Liver (tissue), 9 donors: ENCODE measurements around the gene UGCG. TPM values are rescaled to one million over a fixed set of nuclear protein-coding genes. Genes with fewer than 3 reads are reported as not detected.

Source experiments
- DNase-seq: peaks from one replicate; pipeline ENCODE4 v3.0.0-alpha.2; 2017; ENCODE audit warnings: low spot score
- H3K27ac ChIP-seq, 2 donors: one replicate each; pipeline ENCODE4 v1.7.0; 2013; ENCODE audit warnings: inconsistent platforms in 2 of 2, low read length in 2 of 2, control low read depth in 1 of 2, low read depth in 1 of 2, mild to moderate bottlenecking in 1 of 2
- H3K27me3 ChIP-seq, 4 donors: one replicate each; pipeline versions ENCODE4 v1.6.1 to v1.7.0; 2013; ENCODE audit warnings: low read length in 3 of 4, inconsistent platforms in 1 of 4, mild to moderate bottlenecking in 1 of 4, moderate library complexity in 1 of 4; ENCODE audit not compliant: control insufficient read depth in 4 of 4, insufficient read depth in 4 of 4
- H3K36me3 ChIP-seq, 4 donors: one replicate each; pipeline versions ENCODE4 v1.6.1 to v1.7.0; 2013; ENCODE audit warnings: low read length in 3 of 4, mild to moderate bottlenecking in 3 of 4, low read depth in 1 of 4, moderate library complexity in 1 of 4; ENCODE audit not compliant: control insufficient read depth in 4 of 4, insufficient read depth in 3 of 4
- H3K4me1 ChIP-seq, 4 donors: one replicate each; pipeline versions ENCODE4 v1.6.1 to v1.7.0; 2013; ENCODE audit warnings: low read length in 3 of 4, mild to moderate bottlenecking in 3 of 4, moderate library complexity in 1 of 4; ENCODE audit not compliant: control insufficient read depth in 4 of 4, insufficient read depth in 4 of 4
- H3K4me3 ChIP-seq, 3 donors: one replicate each; pipeline versions ENCODE4 v1.6.1 to v1.7.0; 2013; ENCODE audit warnings: low read length in 3 of 3, control low read depth in 1 of 3, low read depth in 1 of 3, mild to moderate bottlenecking in 1 of 3
- H3K9ac ChIP-seq, 2 donors: one replicate each; pipeline ENCODE4 v1.7.0; 2013; ENCODE audit warnings: low read length in 2 of 2, mild to moderate bottlenecking in 2 of 2, moderate library complexity in 2 of 2, control low read depth in 1 of 2, low read depth in 1 of 2
- H3K9me3 ChIP-seq, 4 donors: one replicate each; pipeline versions ENCODE4 v1.6.1 to v1.7.0; 2013; ENCODE audit warnings: low read length in 3 of 4; ENCODE audit not compliant: control insufficient read depth in 4 of 4
- EGR1 ChIP-seq, 2 donors: IDR thresholded peaks; 2 replicates each; pipeline ENCODE4 v1.6.1; 2016 to 2018; ENCODE audit warnings: antibody characterized with exemption in 2 of 2, low read depth in 2 of 2
- FOXA1 ChIP-seq: IDR thresholded peaks from 2 replicates; pipeline ENCODE4 v1.6.1; 2016; ENCODE audit warnings: antibody characterized with exemption
- FOXA2 ChIP-seq: IDR thresholded peaks from 2 replicates; pipeline ENCODE4 v1.6.1; 2016; ENCODE audit warnings: antibody characterized with exemption
- GABPA ChIP-seq, 2 donors: IDR thresholded peaks in 1 of 2; conservative IDR thresholded peaks in 1 of 2; 2 replicates each; pipeline ENCODE4 v1.6.1; 2016; ENCODE audit warnings: antibody characterized with exemption in 2 of 2, mild to moderate bottlenecking in 1 of 2, moderate library complexity in 1 of 2
- HNF4A ChIP-seq, 2 donors: conservative IDR thresholded peaks; 2 replicates each; pipeline ENCODE4 v1.6.1; 2016; ENCODE audit warnings: antibody characterized with exemption in 2 of 2, mild to moderate bottlenecking in 2 of 2
- HNF4G ChIP-seq: IDR thresholded peaks from 2 replicates; pipeline ENCODE4 v1.6.1; 2016; ENCODE audit warnings: antibody characterized with exemption
- RAD21 ChIP-seq, 2 donors: IDR thresholded peaks; 2 replicates each; pipeline ENCODE4 v1.6.1; 2016; ENCODE audit warnings: antibody characterized with exemption in 2 of 2, mild to moderate bottlenecking in 2 of 2
- REST ChIP-seq: IDR thresholded peaks from 2 replicates; pipeline ENCODE4 v1.6.1; 2016; ENCODE audit warnings: antibody characterized with exemption, mild to moderate bottlenecking
- RXRA ChIP-seq, 2 donors: IDR thresholded peaks; 2 replicates each; pipeline ENCODE4 v1.6.1; 2017 to 2018; ENCODE audit warnings: antibody characterized with exemption in 2 of 2, mild to moderate bottlenecking in 1 of 2
- SP1 ChIP-seq: IDR thresholded peaks from 2 replicates; pipeline ENCODE4 v1.6.1; 2018; ENCODE audit warnings: antibody characterized with exemption, mild to moderate bottlenecking
- TAF1 ChIP-seq: conservative IDR thresholded peaks from 2 replicates; pipeline ENCODE4 v1.6.1; 2016; ENCODE audit warnings: antibody characterized with exemption, mild to moderate bottlenecking
- YY1 ChIP-seq: IDR thresholded peaks from 2 replicates; pipeline ENCODE4 v1.6.1; 2016; ENCODE audit warnings: antibody characterized with exemption, mild to moderate bottlenecking
- ZBTB33 ChIP-seq: IDR thresholded peaks from 2 replicates; pipeline ENCODE4 v1.6.1; 2016; ENCODE audit warnings: antibody characterized with exemption
- WGBS: extraction: QIAGEN DNeasy Blood & Tissue Kit; methylation state at CpG from one replicate; pipeline ENCODE4 v1.1.7; 2013; 5-methylcytosine and 5-hydroxymethylcytosine counted together
- polyA plus RNA-seq, 2 donors: library from polyadenylated mRNA; stranded (reverse) in 1 of 2; unstranded in 1 of 2; fragments of 200-250 nt in 1 of 2; fragments of >200 nt in 1 of 2; fragmentation: Nextera tagmentation in 1 of 2; extraction: Ambion mirVana in 1 of 2; gene quantifications; one replicate each; pipeline versions ENCODE4 v1.2.1 to v1.2.3, GENCODE V29; 2013 to 2015
- total RNA-seq, 2 donors: library from RNA; depleted of rRNA; stranded (reverse); fragments of >200 nt; gene quantifications; one replicate each; pipeline ENCODE4 v1.2.3, GENCODE V29; 2014
- TF ChIP-seq, protein P1 (sequence below): fragments of 150-350 bp; IDR thresholded peaks from 2 replicates; pipeline ENCODE4 v1.5.1; 2017; ENCODE audit warnings: improper control_type of control experiment, low read depth, low read length; ENCODE audit not compliant: missing input control
- donor health status: healthy.
- donor health status: healthy.
- donor health status: healthy.
- donor health status: healthy.
- donor health status: healthy.

UGCG gene
- total and polyA plus RNA-seq, 4 donors = 5.2 to 44.2 (median 12.0) TPM

GRCh38 chr9:111966861-111967291, 70.3 kb downstream of the UGCG start:
- TF ChIP-seq RAD21 (IDR thresholded peaks at IDR 0.05) (no peak), REST (no peak), YY1 (no peak), FOXA1 (no peak)
- DNase-seq = no peak
- Histone ChIP-seq H3K9ac (no peak overlapping the region), H3K27me3 (no peaks in the 10 kb centered on the region), H3K36me3 (no peaks in the 10 kb centered on the region), H3K4me1 (no peaks in the 10 kb centered on the region), H3K9me3 (no peaks in the 10 kb centered on the region), H3K4me3 (no peak overlapping the region), H3K27ac (no peak overlapping the region)
- 44% methylated on average over 1 of the region's 1 CpG for WGBS

DNA sequence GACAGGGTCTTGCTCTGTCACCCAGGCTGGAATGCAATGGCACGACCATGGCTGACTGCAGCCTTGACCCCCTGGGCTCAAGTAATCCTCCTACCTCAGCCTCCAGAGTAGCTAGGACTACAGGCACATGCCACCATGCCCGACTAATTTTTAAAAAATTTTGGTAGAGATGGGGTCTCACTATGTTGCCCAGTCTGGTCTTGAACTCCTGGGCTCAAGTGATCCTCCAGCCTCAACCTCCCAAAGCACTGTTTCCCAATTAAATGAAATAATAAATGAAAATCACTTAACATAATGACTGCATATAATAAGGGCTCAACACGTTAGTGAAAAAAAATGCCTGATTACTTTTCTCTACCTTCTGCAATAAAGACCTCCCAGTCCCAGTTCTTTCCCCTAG, 71.0 kb downstream of the UGCG start:
- H3K4me1 ChIP-seq = no peaks in the 10 kb centered on the region
- H3K27ac ChIP-seq = no peak overlapping the region
- H3K36me3 ChIP-seq = no peaks in the 10 kb centered on the region
- no peak for DNase-seq
- WGBS = 97% methylated on average over 3 of the region's 3 CpGs
- no peaks in the 10 kb centered on the region for H3K9me3 ChIP-seq
- no peak overlapping the region for H3K4me3 ChIP-seq
- no peak overlapping the region for H3K9ac ChIP-seq
- no peaks in the 10 kb centered on the region for H3K27me3 ChIP-seq
- TF ChIP-seq EGR1 (IDR thresholded peaks at IDR 0.05; ENCODE audit: low read depth in 2 of 2) (no peak), RXRA (IDR thresholded peaks at IDR 0.05) (no peak), YY1 (no peak), HNF4G (no peak), FOXA2 (no peak), SP1 (no peak), HNF4A (conservative IDR thresholded peaks at IDR 0.05) (no peak), ZBTB33 (no peak), GABPA (IDR thresholded peaks at IDR 0.05 in 1 of 2, conservative IDR thresholded peaks at IDR 0.05 in 1 of 2) (no peak), RAD21 (IDR thresholded peaks at IDR 0.05) (no peak), TAF1 (no peak), REST (no peak)
- TF ChIP-seq, protein P1, sequence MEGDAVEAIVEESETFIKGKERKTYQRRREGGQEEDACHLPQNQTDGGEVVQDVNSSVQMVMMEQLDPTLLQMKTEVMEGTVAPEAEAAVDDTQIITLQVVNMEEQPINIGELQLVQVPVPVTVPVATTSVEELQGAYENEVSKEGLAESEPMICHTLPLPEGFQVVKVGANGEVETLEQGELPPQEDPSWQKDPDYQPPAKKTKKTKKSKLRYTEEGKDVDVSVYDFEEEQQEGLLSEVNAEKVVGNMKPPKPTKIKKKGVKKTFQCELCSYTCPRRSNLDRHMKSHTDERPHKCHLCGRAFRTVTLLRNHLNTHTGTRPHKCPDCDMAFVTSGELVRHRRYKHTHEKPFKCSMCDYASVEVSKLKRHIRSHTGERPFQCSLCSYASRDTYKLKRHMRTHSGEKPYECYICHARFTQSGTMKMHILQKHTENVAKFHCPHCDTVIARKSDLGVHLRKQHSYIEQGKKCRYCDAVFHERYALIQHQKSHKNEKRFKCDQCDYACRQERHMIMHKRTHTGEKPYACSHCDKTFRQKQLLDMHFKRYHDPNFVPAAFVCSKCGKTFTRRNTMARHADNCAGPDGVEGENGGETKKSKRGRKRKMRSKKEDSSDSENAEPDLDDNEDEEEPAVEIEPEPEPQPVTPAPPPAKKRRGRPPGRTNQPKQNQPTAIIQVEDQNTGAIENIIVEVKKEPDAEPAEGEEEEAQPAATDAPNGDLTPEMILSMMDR = no peak
